B cell (primary cell): Measurements from ENCODE around the gene RAB31.

Experiments used
- EZH2 ChIP-seq: IDR thresholded peaks from 2 replicates; pipeline ENCODE4 v1.6.1; 2012; ENCODE audit warnings: borderline replicate concordance, low read depth, mild to moderate bottlenecking, moderate library complexity, low read length; ENCODE audit not compliant: insufficient read depth, poor library complexity, severe bottlenecking
- TF ChIP-seq, protein P1 (sequence below): fragments of 200-600 bp; IDR thresholded peaks from one replicate; pipeline ENCODE4 v1.8.0; 2022; ENCODE audit warnings: antibody characterized with exemption, mild to moderate bottlenecking

DNA sequence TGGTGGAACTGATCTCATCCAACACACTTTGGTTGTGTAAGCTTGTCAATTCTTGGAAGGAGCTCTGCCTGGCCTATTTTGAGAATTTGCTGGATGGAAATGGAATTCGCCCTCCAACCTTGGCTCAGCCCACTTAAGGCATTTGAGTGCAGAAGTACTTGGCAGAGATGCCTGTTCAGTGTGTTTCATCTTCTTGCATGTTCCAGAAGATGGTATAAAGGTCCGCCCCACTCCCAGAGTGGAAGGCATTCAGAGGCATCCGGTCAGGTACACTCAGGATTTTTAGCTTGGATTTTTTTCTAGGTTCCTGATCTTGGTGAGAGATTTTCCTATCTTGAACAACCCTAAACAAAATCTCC, 116.4 kb downstream of the RAB31 start:
- no peak for TF ChIP-seq EZH2
- TF ChIP-seq, protein P1, sequence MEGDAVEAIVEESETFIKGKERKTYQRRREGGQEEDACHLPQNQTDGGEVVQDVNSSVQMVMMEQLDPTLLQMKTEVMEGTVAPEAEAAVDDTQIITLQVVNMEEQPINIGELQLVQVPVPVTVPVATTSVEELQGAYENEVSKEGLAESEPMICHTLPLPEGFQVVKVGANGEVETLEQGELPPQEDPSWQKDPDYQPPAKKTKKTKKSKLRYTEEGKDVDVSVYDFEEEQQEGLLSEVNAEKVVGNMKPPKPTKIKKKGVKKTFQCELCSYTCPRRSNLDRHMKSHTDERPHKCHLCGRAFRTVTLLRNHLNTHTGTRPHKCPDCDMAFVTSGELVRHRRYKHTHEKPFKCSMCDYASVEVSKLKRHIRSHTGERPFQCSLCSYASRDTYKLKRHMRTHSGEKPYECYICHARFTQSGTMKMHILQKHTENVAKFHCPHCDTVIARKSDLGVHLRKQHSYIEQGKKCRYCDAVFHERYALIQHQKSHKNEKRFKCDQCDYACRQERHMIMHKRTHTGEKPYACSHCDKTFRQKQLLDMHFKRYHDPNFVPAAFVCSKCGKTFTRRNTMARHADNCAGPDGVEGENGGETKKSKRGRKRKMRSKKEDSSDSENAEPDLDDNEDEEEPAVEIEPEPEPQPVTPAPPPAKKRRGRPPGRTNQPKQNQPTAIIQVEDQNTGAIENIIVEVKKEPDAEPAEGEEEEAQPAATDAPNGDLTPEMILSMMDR, result no peak
